SK-N-SH treated with all-trans-retinoic acid at 6 μM for 48 hours (cell line): ENCODE results near the gene FNDC3A.

Experiments used
- ATAC-seq: fragments of 200-7000 bp; cut with Tn5 transposase; 3 replicates; pipeline ENCODE4 v1.9.1; 2020; ENCODE audit warnings: mild to moderate bottlenecking, moderate library complexity
- ARNTL ChIP-seq: fragments of 450-650 bp; formaldehyde crosslinking; IDR thresholded peaks from 2 replicates; pipeline ENCODE4 v1.5.0; 2020; ENCODE audit warnings: low read depth, mild to moderate bottlenecking, moderate library complexity, borderline replicate concordance
- BACH2 ChIP-seq: fragments of 250-450 bp; sonication (Bioruptor Pico); IDR thresholded peaks from 2 replicates; pipeline ENCODE4 v1.9.0; 2021; ENCODE audit warnings: mild to moderate bottlenecking, borderline replicate concordance
- CREB5 ChIP-seq: fragments of 250-450 bp; sonication (Bioruptor Pico); IDR thresholded peaks from 2 replicates; pipeline ENCODE4 v1.5.1; 2020; ENCODE audit warnings: low read depth, mild to moderate bottlenecking, moderate library complexity
- CSDC2 ChIP-seq: fragments of 250-450 bp; sonication (Bioruptor Pico); IDR thresholded peaks from 2 replicates; pipeline ENCODE4 v1.5.0; 2020; ENCODE audit warnings: mild to moderate bottlenecking, moderate library complexity
- CSRNP3 ChIP-seq: fragments of 250-450 bp; sonication (Bioruptor Pico); IDR thresholded peaks from 2 replicates; pipeline ENCODE4 v1.5.1; 2021; ENCODE audit warnings: mild to moderate bottlenecking, moderate library complexity
- ESRRG ChIP-seq: fragments of 250-450 bp; sonication (Bioruptor Pico); IDR thresholded peaks from 2 replicates; pipeline ENCODE4 v1.6.1; 2021; ENCODE audit warnings: mild to moderate bottlenecking
- GLIS3 ChIP-seq: fragments of 250-450 bp; sonication (Bioruptor Pico); IDR thresholded peaks from 2 replicates; pipeline ENCODE4 v1.5.0; 2020; ENCODE audit warnings: mild to moderate bottlenecking, moderate library complexity
- ISL1 ChIP-seq: fragments of 250-450 bp; sonication (Bioruptor Pico); IDR thresholded peaks from 2 replicates; pipeline ENCODE4 v2.1.2; 2022; ENCODE audit warnings: mild to moderate bottlenecking, moderate library complexity
- OSR1 ChIP-seq: fragments of 250-450 bp; sonication (Bioruptor Pico); IDR thresholded peaks from 2 replicates; pipeline ENCODE4 v1.8.0; 2022; ENCODE audit warnings: moderate library complexity, mild to moderate bottlenecking, inconsistent platforms
- POU6F1 ChIP-seq: fragments of 250-450 bp; sonication (Bioruptor Pico); IDR thresholded peaks from 2 replicates; pipeline ENCODE4 v1.8.0; 2021; ENCODE audit warnings: low read depth, mild to moderate bottlenecking, moderate library complexity, borderline replicate concordance
- RARB ChIP-seq: fragments of 250-450 bp; sonication (Bioruptor Pico); IDR thresholded peaks from 2 replicates; pipeline ENCODE4 v1.8.0; 2021; ENCODE audit warnings: mild to moderate bottlenecking, moderate library complexity
- SNAI2 ChIP-seq: fragments of 250-450 bp; sonication (Bioruptor Pico); IDR thresholded peaks from 2 replicates; pipeline ENCODE4 v1.5.0; 2020; ENCODE audit warnings: mild to moderate bottlenecking, moderate library complexity
- TCF4 ChIP-seq: fragments of 250-450 bp; sonication (Bioruptor Pico); IDR thresholded peaks from 2 replicates; pipeline ENCODE4 v1.8.0; 2021; ENCODE audit warnings: mild to moderate bottlenecking, moderate library complexity, borderline replicate concordance
- TOX ChIP-seq: fragments of 250-450 bp; sonication (Bioruptor Pico); IDR thresholded peaks from 2 replicates; pipeline ENCODE4 v1.8.0; 2021; ENCODE audit warnings: mild to moderate bottlenecking, moderate library complexity, borderline replicate concordance
- TSHZ2 ChIP-seq: fragments of 250-450 bp; sonication (Bioruptor Pico); IDR thresholded peaks from 2 replicates; pipeline ENCODE4 v1.5.0; 2020; ENCODE audit warnings: mild to moderate bottlenecking, moderate library complexity
- ZC3H10 ChIP-seq: fragments of 250-450 bp; sonication (Bioruptor Pico); IDR thresholded peaks from 2 replicates; pipeline ENCODE4 v1.5.1; 2021; ENCODE audit warnings: mild to moderate bottlenecking, moderate library complexity
- ZFP3 ChIP-seq: fragments of 250-450 bp; sonication (Bioruptor Pico); IDR thresholded peaks from 2 replicates; pipeline ENCODE4 v1.5.0; 2020; ENCODE audit warnings: mild to moderate bottlenecking, moderate library complexity
- ZFP30 ChIP-seq: fragments of 450-650 bp; formaldehyde crosslinking; IDR thresholded peaks from 2 replicates; pipeline ENCODE4 v1.5.0; 2022; ENCODE audit warnings: mild to moderate bottlenecking, moderate library complexity
- ZNF565 ChIP-seq: fragments of 450-650 bp; formaldehyde crosslinking; conservative IDR thresholded peaks from 2 replicates; pipeline ENCODE4 v1.5.0; 2020; ENCODE audit warnings: low read depth, mild to moderate bottlenecking, moderate library complexity
- ZNF70 ChIP-seq: fragments of 450-650 bp; formaldehyde crosslinking; IDR thresholded peaks from 2 replicates; pipeline ENCODE4 v1.5.0; 2020; ENCODE audit warnings: mild to moderate bottlenecking, moderate library complexity
- ZNF8 ChIP-seq: fragments of 450-650 bp; formaldehyde crosslinking; IDR thresholded peaks from 2 replicates; pipeline ENCODE4 v1.5.0; 2020; ENCODE audit warnings: mild to moderate bottlenecking, moderate library complexity

The FNDC3A gene

GRCh38 chr13:49023431-49023830 lies 47.7 kb downstream of the FNDC3A start:
- no peak for ATAC-seq
- TF ChIP-seq ESRRG (CRISPR knock-in tag), result no peak
- no peak for TF ChIP-seq ZC3H10 (CRISPR knock-in tag)
- TF ChIP-seq ZFP3 (CRISPR knock-in tag), result no peak
- TF ChIP-seq POU6F1 (CRISPR knock-in tag), result no peak
- no peak for TF ChIP-seq SNAI2 (CRISPR knock-in tag)
- no peak for TF ChIP-seq CREB5 (CRISPR knock-in tag)
- no peak for TF ChIP-seq RARB (CRISPR knock-in tag)
- TF ChIP-seq ISL1, result no peak
- TF ChIP-seq CSRNP3 (CRISPR knock-in tag), result no peak
- TF ChIP-seq GLIS3 (CRISPR knock-in tag), result no peak
- TF ChIP-seq TSHZ2 (CRISPR knock-in tag), result no peak
- no peak for TF ChIP-seq BACH2
- no peak for TF ChIP-seq ARNTL (CRISPR knock-in tag)
- TF ChIP-seq TCF4 (CRISPR knock-in tag), result no peak
- TF ChIP-seq ZNF8 (CRISPR knock-in tag), result no peak
- no peak for TF ChIP-seq ZFP30
- TF ChIP-seq OSR1 (CRISPR knock-in tag), result no peak
- TF ChIP-seq CSDC2 (CRISPR knock-in tag), result no peak
- no peak for TF ChIP-seq ZNF70 (CRISPR knock-in tag)

- TF ChIP-seq ZNF565 (CRISPR knock-in tag) (no peak), TOX (CRISPR knock-in tag) (no peak), TSHZ2 (CRISPR knock-in tag) (no peak), ZNF70 (CRISPR knock-in tag) (no peak), ZFP30 (no peak)
- TF ChIP-seq, all 23 proteins: peak for 0
- ATAC-seq, result no peak
Observed at GRCh38 chr13:49026851-49027250, 51.1 kb downstream of the FNDC3A start.

- TF ChIP-seq CREB5 (CRISPR knock-in tag) (no peak), OSR1 (CRISPR knock-in tag) (no peak), ZNF565 (CRISPR knock-in tag) (no peak), ESRRG (CRISPR knock-in tag) (no peak)
- no peak for ATAC-seq
Observed at GRCh38 chr13:49029570-49029969, 53.9 kb downstream of the FNDC3A start.
